Ishikawa (cell line): ENCODE data around the gene KCNAB1.

ENCODE experiments used
- MAX ChIP-seq: IDR thresholded peaks from 2 replicates; pipeline ENCODE4 v1.6.1; 2012
- RAD21 ChIP-seq: IDR thresholded peaks from 2 replicates; pipeline ENCODE4 v1.6.1; 2012; ENCODE audit warnings: low read depth
- REST ChIP-seq: IDR thresholded peaks from 2 replicates; pipeline ENCODE4 v1.6.1; 2012; ENCODE audit warnings: low read depth, mild to moderate bottlenecking

GRCh38 chr3:156148345-156148945 lies 28.1 kb downstream of the KCNAB1 start:
- no peak for TF ChIP-seq MAX
- no peak for TF ChIP-seq RAD21
- TF ChIP-seq REST: no peak
